ENCODE data around the gene FHL5.

The FHL5 gene

DNA sequence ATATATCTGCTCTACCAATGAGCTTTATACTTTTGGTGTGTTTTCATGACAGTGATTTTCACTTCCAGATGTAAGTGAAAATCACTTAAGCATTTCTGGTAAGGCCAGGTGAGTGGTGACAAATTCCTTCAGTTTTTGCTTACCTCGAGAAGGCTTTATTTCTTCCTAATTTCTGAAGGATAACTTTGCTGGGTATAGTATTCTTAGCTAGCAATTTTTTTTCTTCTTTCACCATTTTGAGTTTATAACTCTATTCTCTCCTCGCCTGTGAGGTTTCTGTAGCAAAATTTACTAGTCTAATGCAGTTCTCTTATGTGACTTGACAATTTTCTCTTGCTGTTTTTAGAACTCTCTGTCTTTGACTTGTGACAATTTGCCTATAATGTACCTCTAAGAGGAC is 7.1 kb downstream of the FHL5 start:
- DNase-seq (ENCODE audit: insufficient read length, low spot score) (no peak), FAIRE-seq (no peak)
- TF ChIP-seq, protein P1, sequence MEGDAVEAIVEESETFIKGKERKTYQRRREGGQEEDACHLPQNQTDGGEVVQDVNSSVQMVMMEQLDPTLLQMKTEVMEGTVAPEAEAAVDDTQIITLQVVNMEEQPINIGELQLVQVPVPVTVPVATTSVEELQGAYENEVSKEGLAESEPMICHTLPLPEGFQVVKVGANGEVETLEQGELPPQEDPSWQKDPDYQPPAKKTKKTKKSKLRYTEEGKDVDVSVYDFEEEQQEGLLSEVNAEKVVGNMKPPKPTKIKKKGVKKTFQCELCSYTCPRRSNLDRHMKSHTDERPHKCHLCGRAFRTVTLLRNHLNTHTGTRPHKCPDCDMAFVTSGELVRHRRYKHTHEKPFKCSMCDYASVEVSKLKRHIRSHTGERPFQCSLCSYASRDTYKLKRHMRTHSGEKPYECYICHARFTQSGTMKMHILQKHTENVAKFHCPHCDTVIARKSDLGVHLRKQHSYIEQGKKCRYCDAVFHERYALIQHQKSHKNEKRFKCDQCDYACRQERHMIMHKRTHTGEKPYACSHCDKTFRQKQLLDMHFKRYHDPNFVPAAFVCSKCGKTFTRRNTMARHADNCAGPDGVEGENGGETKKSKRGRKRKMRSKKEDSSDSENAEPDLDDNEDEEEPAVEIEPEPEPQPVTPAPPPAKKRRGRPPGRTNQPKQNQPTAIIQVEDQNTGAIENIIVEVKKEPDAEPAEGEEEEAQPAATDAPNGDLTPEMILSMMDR (IDR thresholded peaks at IDR 0.05; ENCODE audit: insufficient read depth, missing control alignments): no peak

DNA sequence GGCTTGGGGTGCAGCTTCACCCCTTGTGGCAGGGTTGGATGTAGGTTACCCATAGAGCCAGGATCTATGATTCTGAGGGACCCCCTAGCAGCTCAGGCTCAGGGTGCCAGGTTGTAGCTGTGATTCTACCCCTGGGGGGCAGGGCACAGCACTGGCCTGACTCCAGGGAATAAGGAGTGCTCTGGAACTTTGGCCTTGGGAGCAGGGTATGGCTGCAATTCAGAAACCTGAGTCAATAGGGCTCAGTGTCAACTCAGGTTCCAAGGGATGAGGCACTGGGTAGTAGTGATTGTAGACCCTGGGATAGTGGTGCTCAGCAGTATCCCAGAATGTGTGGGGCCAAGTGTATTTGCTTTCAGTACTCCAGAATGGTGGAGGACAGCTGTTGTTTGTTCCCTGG is 8.6 kb downstream of the FHL5 start:
- no peak for DNase-seq (ENCODE audit: insufficient read length, low spot score)
- no peak for FAIRE-seq
- TF ChIP-seq, protein P1 (IDR thresholded peaks at IDR 0.05; ENCODE audit: insufficient read depth, missing control alignments): no peak

DNA sequence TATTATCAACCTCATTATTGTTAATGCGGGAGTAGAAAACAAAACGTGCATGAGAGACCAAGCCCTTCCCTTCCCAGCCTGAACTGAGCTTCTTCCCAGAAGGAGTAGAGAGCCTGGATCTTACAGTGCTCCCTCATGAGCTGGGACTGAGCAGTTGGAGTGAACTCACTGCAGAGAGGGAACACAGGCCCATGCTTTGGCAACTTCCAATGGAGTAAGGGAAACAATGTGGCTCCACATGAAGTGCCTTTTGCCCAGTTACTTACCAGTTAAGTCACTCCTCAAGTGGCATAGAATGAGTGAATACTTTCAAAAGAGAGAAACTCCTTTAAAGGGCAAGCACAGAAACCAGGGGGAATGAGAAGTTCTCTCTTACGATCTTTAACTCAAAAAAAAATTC is 12.4 kb downstream of the FHL5 start:
- DNase-seq (ENCODE audit: insufficient read length, low spot score): no peak
- TF ChIP-seq, protein P1 (IDR thresholded peaks at IDR 0.05; ENCODE audit: insufficient read depth, missing control alignments): no peak
- FAIRE-seq: no peak

DNA sequence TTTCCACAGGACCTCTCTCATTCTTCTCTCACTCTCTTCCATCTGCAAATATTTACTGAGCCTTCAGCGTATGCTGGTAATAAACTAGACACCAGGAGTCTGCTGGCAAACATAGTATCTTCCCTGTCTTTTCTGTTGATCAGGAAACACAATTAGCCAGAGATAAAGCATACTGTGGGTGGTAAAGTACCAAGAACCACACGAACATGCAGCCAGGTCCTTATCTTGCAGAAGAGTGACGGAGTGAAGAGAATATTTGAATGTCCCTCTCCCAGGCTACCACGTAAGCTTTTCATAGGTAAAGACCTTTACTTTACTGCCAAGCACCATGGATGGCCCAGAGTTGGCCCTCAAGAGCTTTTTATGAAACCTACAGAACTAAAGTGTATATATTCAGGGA is 13.3 kb downstream of the FHL5 start:
- no peak for DNase-seq (ENCODE audit: insufficient read length, low spot score)
- TF ChIP-seq, protein P1 (IDR thresholded peaks at IDR 0.05; ENCODE audit: insufficient read depth, missing control alignments): no peak
- no peak for FAIRE-seq

DNA sequence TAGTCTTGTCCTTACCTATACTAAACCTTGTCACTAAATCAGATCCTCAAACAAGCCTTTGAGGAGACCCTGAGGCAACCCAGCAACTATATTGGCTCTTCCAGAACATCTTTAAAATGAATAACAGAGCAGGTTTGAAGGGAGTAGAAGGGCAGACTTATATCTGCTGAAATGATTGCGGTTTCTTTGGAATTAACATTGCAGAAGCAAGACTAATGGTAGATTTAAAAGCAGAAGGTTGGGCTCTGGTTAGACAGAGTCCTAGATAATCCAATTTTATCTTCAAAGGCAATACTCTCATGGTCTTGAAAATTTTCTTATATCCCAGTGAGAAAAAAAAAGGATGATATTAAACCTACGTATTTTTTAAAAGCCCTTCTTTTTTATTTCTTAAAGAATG is 19.1 kb downstream of the FHL5 start:
- DNase-seq (ENCODE audit: insufficient read length, low spot score) (no peak), FAIRE-seq (no peak)
- TF ChIP-seq, protein P1 (IDR thresholded peaks at IDR 0.05; ENCODE audit: insufficient read depth, missing control alignments): no peak

DNA sequence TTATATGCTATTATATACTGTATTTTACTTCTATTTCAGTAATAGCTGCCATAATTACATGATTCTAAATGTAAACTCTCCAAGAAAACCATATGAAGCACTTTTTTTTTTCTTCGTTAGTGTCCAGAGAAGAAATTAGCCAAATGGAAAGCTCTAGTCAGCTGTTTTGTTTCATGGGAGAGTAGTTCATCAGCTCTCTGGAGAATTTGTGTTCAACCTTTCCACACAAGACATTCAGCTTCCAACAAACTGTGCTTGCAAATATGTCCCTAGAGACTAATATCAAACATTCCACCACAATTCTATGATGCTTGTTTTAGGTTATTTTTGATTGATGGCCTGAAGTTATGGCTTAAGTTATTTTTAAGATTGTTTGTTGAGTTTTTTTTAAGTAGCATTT is 19.5 kb downstream of the FHL5 start:
- DNase-seq (ENCODE audit: insufficient read length, low spot score) (no peak), FAIRE-seq (no peak)
- TF ChIP-seq, protein P1 (IDR thresholded peaks at IDR 0.05; ENCODE audit: insufficient read depth, missing control alignments): no peak

DNA sequence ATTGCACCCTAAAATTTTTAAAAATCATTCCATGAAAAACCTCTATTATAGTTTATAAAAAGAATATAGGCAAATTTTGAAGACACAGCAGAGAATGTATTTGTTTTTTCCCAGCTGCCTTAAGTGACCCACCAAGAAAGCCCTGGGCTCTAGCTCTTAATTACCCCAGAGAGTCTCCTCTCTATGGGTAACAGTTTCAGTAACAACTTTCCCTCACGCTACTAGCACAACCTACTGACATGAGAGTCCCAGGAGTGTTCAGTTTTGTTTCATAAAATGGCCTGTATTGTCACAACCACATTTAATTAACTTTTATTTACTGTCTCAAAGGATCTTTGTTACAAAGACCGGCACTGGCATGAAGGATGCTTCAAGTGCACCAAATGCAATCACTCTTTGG is 41.5 kb downstream of the FHL5 start:
- TF ChIP-seq, protein P1 (IDR thresholded peaks at IDR 0.05; ENCODE audit: insufficient read depth, missing control alignments): no peak
- FAIRE-seq: no peak

More for the DNA sequence above, 41.5 kb downstream of the FHL5 start:
- DNase-seq (ENCODE audit: insufficient read length, low spot score): no peak

Data from D721Med (cell line).